GM18519 (cell line): ENCODE data around the gene KRTAP10-8.
"Not testable (repeated sequence)": the region's sequence is repeated elsewhere in the genome, so short reads cannot be mapped to it uniquely, and the experiment has no call there.

Experiments used
- ATAC-seq: cut with Tn5 transposase; IDR thresholded peaks from one replicate; pipeline ENCODE4 v1.9.1; 2021; ENCODE audit warnings: mild to moderate bottlenecking, moderate library complexity; ENCODE audit not compliant: unreplicated experiment, low FRiP score

The KRTAP10-8 gene

GRCh38 chr21:44579056-44579832 is 32.6 kb upstream of the KRTAP10-8 start:
- ATAC-seq = no peak

- ATAC-seq = no peak
These were observed 32.1 kb upstream of the KRTAP10-8 start for GRCh38 chr21:44579833-44580144.

- not testable (repeated sequence) for ATAC-seq
These were observed 31.6 kb upstream of the KRTAP10-8 start, which contains the start of gene KRTAP10-5 for GRCh38 chr21:44580231-44580821. Gene KRTAP10-5, minus strand, starts transcription at chr21:44580604. Its CDS starts 26 bp downstream, at chr21:44580578.

GRCh38 chr21:44581158-44581557 is 30.7 kb upstream of the KRTAP10-8 start:
- no peak for ATAC-seq

GRCh38 chr21:44582055-44582454 is 29.8 kb upstream of the KRTAP10-8 start:
- no peak for ATAC-seq

- ATAC-seq = no peak
These were observed 28.6 kb upstream of the KRTAP10-8 start for GRCh38 chr21:44583089-44583799.

GRCh38 chr21:44583800-44584147 is 28.1 kb upstream of the KRTAP10-8 start:
- no peak for ATAC-seq

- no peak for ATAC-seq
These were observed 26.0 kb upstream of the KRTAP10-8 start for GRCh38 chr21:44585892-44586291.

- ATAC-seq = no peak
These were observed 22.8 kb upstream of the KRTAP10-8 start for GRCh38 chr21:44589094-44589493.

- no peak for ATAC-seq
These were observed 22.1 kb upstream of the KRTAP10-8 start for GRCh38 chr21:44589586-44590305.

- no peak for ATAC-seq
These were observed 21.6 kb upstream of the KRTAP10-8 start for GRCh38 chr21:44590311-44590721.

- not testable (repeated sequence) for ATAC-seq
These were observed 20.7 kb upstream of the KRTAP10-8 start for GRCh38 chr21:44590897-44591800.

- ATAC-seq = not testable (repeated sequence)
These were observed 20.1 kb upstream of the KRTAP10-8 start for GRCh38 chr21:44591801-44592130.

GRCh38 chr21:44592446-44593311 is 19.2 kb upstream of the KRTAP10-8 start, which contains the start of gene KRTAP10-6:
Gene KRTAP10-6, minus strand, starts transcription at chr21:44592505. Its CDS starts 21 bp downstream, at chr21:44592484.
- no peak for ATAC-seq

- no peak for ATAC-seq
These were observed 18.1 kb upstream of the KRTAP10-8 start for GRCh38 chr21:44593598-44594405.

- ATAC-seq = no peak
These were observed 17.4 kb upstream of the KRTAP10-8 start for GRCh38 chr21:44594406-44594916.

- ATAC-seq = no peak
These were observed 16.4 kb upstream of the KRTAP10-8 start for GRCh38 chr21:44595524-44595923.
